HEK293T (cell line): Measurements from ENCODE around the gene MCOLN1.

ENCODE experiments used
- CTCF ChIA-PET: fragments of 350-600 bp; formaldehyde crosslinking; extraction: SDS; loops from one replicate; lab custom pipeline; 2021; ENCODE audit warnings: antibody characterized with exemption, inconsistent platforms; lab: Yijun Ruan, JAX
- POLR2A ChIA-PET: fragments of 350-600 bp; formaldehyde crosslinking; extraction: SDS; loops from one replicate; lab custom pipeline; 2020; ENCODE audit warnings: antibody characterized with exemption, inconsistent platforms; lab: Yijun Ruan, JAX
- DNase-seq: peaks from one replicate; pipeline ENCODE4 v3.0.0; 2012; ENCODE audit warnings: mixed read lengths; ENCODE audit errors: extremely low spot score
- ARNT ChIP-seq: fragments of 450-650 bp; IDR thresholded peaks from 2 replicates; pipeline ENCODE4 v1.6.1; 2017; ENCODE audit warnings: mild to moderate bottlenecking
- BHLHE40 ChIP-seq: fragments of 450-650 bp; IDR thresholded peaks from 2 replicates; pipeline ENCODE4 v1.6.1; 2016; ENCODE audit warnings: mild to moderate bottlenecking, moderate library complexity, borderline replicate concordance
- CTBP1 ChIP-seq: fragments of 450-650 bp; IDR thresholded peaks from 2 replicates; pipeline ENCODE4 v1.6.1; 2016; ENCODE audit warnings: borderline replicate concordance
- ELF4 ChIP-seq: fragments of 450-650 bp; IDR thresholded peaks from 2 replicates; pipeline ENCODE4 v1.6.1; 2017; ENCODE audit warnings: antibody characterized with exemption
- FOXA1 ChIP-seq: fragments of 450-650 bp; IDR thresholded peaks from 2 replicates; pipeline ENCODE4 v1.6.1; 2016; ENCODE audit warnings: mild to moderate bottlenecking
- FOXK2 ChIP-seq: fragments of 450-650 bp; IDR thresholded peaks from 2 replicates; pipeline ENCODE4 v1.6.1; 2016; ENCODE audit warnings: mild to moderate bottlenecking
- FOXM1 ChIP-seq: fragments of 450-650 bp; IDR thresholded peaks from 2 replicates; pipeline ENCODE4 v1.6.1; 2017; ENCODE audit warnings: mild to moderate bottlenecking, borderline replicate concordance
- HDGF ChIP-seq: fragments of 450-650 bp; IDR thresholded peaks from 2 replicates; pipeline ENCODE4 v1.6.1; 2017; ENCODE audit warnings: antibody characterized with exemption, borderline replicate concordance
- L3MBTL2 ChIP-seq: fragments of 450-650 bp; conservative IDR thresholded peaks from 2 replicates; pipeline ENCODE4 v1.6.1; 2016; ENCODE audit warnings: mild to moderate bottlenecking
- LEF1 ChIP-seq: fragments of 450-650 bp; IDR thresholded peaks from 2 replicates; pipeline ENCODE4 v1.6.1; 2017; ENCODE audit warnings: mild to moderate bottlenecking, borderline replicate concordance
- NFRKB ChIP-seq: fragments of 450-650 bp; IDR thresholded peaks from 2 replicates; pipeline ENCODE4 v1.6.1; 2016; ENCODE audit warnings: mild to moderate bottlenecking, moderate library complexity
- SP1 ChIP-seq: fragments of 450-650 bp; IDR thresholded peaks from 2 replicates; pipeline ENCODE4 v1.6.1; 2017
- SUZ12 ChIP-seq: fragments of 450-650 bp; IDR thresholded peaks from 2 replicates; pipeline ENCODE4 v1.6.1; 2016; ENCODE audit warnings: mild to moderate bottlenecking
- TARDBP ChIP-seq: fragments of 450-650 bp; IDR thresholded peaks from 2 replicates; pipeline ENCODE4 v1.6.1; 2016
- ZNF384 ChIP-seq: fragments of 450-650 bp; IDR thresholded peaks from 2 replicates; pipeline ENCODE4 v1.6.1; 2016
- TF ChIP-seq, protein P1 (sequence below): fragments of 450-650 bp; IDR thresholded peaks from 2 replicates; pipeline ENCODE4 v1.6.1; 2016

MCOLN1 gene

DNA sequence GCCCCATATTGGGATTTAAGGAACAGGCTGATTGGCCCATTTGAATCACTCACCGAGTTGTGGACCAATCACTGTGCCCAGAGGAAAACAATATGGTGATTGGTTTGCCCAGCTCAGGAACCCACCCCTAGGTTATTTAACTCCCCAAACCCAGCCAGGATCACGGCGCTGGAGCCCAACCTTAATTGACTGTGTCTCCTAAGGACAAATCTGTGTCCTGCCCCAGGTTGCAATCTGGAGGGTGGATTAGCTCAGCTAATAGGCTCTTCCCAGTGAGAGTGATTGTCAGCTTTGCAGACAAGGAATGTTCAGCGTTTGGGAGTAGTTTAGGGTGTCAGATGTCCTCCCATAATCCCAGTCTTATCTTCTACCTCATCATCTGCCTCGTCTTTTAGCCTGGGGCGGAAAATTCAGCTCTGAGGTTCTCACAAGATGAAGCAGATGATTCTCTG lies 10.0 kb upstream of the MCOLN1 start:
- no peak for TF ChIP-seq ZNF384
- peak; percentile 96 for TF ChIP-seq FOXM1
- no peak for DNase-seq
- ChIA-PET CTCF (interaction anchor here (0.6 to 1.1 kb wide), 2 partner anchors 15 to 73 kb away, joined by 3 to 4 read pairs; a partner anchor contains a TSS), POLR2A (interaction anchor here (2.1 to 2.3 kb wide), 2 partner anchors 10 to 11 kb away, joined by 7 to 9 read pairs; partner anchors contain the start of gene MCOLN1)

DNA sequence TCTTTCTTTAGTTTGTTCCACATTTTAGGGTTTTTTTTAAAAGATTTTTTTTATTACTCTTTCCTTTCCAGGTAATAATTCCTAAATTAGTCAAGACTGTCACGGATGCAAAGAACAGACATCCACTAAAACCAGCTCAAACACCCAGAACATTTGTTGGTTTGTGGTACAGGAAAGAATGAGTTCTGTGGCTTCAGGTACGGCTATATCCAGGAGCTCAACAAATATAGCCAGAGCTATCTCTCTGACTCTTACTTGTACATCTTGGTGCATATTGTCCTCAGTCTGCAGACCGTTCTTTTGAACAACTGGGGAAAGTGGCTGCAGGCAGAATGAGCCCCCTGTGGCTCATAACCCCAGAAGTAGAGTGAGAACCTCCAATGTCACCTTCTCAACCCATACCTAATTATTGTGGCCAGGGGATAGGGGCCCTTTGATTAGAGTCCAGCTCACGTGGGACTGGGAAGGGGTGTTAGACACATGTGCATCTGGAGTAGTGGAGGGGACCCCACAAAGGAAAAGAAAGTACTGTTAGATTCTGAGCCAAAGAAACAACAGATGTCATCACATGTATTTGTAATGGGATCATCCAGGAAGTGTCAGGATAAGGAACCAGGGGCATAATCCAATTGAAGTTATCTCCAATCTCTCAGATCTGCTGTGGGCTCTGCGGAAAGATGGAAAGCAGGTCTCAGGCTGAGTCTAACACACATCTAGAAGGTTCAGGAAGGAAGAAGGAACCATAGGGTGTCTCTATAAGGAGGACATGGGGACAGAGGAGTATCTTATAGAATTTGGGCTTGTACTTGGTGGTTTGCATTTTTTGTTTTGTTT lies 8.4 kb upstream of the MCOLN1 start:
- DNase-seq: no peak
- no peak for TF ChIP-seq FOXM1
- no peak for TF ChIP-seq CTBP1
- TF ChIP-seq LEF1: no peak
- TF ChIP-seq SUZ12: no peak
- TF ChIP-seq FOXK2: no peak
- TF ChIP-seq ELF4: no peak
- TF ChIP-seq TARDBP: no peak
- no peak for TF ChIP-seq FOXA1
- TF ChIP-seq, protein P1, sequence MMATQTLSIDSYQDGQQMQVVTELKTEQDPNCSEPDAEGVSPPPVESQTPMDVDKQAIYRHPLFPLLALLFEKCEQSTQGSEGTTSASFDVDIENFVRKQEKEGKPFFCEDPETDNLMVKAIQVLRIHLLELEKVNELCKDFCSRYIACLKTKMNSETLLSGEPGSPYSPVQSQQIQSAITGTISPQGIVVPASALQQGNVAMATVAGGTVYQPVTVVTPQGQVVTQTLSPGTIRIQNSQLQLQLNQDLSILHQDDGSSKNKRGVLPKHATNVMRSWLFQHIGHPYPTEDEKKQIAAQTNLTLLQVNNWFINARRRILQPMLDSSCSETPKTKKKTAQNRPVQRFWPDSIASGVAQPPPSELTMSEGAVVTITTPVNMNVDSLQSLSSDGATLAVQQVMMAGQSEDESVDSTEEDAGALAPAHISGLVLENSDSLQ: no peak
- ChIA-PET CTCF (interaction anchor here (1.1 kb wide), 1 partner anchor 16 kb away, joined by 3 read pairs; a partner anchor contains a TSS), POLR2A (interaction anchor here (2.3 kb wide), 1 partner anchor 9 kb away, joined by 9 read pairs; the partner anchor contains the start of gene MCOLN1)

DNA sequence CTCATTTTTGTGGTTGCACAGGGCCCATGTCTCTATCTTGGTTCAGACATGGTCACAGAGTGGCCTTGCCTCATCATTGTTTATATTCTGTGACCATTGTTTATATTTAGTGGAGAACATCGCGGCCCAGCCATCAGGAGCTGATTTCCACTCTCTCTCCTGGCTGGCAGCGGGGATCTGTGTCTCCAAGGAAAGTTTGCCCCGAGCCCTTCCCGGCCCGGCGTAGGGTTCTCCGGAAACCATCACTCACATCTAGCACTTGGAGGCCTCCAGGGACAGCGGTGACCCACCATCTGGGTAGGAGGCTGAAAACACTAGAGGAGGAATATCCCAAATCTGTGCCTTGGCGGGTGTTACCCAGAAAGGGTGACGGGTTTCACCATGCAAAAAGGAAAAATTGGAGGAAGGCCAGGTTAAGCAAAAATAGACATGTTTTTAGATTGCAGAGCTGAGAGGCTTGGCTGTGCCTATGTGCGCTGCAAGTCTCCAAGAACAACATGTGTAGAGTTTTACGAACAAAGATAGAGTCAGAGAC lies 7.2 kb upstream of the MCOLN1 start:
- DNase-seq: no peak
- POLR2A ChIA-PET: interaction anchor here (0.6 to 2.6 kb wide), 5 partner anchors 9 to 26 kb away, joined by 3 to 21 read pairs (median 5); a partner anchor contains a TSS
- TF ChIP-seq SP1 (no peak), NFRKB (no peak), SUZ12 (no peak), HDGF (no peak), ZNF384 (no peak), L3MBTL2 (no peak), CTBP1 (no peak), ARNT (no peak), FOXK2 (no peak), LEF1 (no peak), FOXM1 (no peak), BHLHE40 (no peak), FOXA1 (no peak), TARDBP (no peak), ELF4 (no peak)
- TF ChIP-seq, protein P1: no peak
- CTCF ChIA-PET: no interaction called here

DNA sequence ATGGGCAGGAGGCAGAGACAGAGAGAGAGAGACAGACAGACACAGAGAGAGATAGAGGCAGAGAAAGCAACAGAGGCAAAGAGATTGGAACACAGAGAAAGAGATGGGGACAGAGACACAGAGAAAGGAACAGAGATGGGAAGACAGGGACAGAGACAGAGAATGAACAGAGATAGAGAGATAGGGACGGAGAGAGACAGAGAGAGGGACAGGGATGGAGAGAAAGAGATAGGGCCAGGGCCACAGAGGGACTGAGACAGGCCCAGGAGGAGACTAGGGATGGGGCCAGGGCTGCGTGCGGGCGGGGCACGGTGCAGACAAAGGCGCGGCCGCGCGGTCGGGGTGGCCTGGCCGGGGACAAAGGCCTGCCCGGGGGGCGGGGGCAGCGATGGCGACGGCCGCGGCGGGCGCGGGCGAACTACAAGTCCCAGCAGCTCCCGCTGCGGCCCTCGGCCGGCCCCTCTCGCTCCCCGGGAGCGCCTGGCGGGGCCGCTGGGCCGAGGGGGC lies 6.7 kb upstream of the MCOLN1 start, which contains the start of gene ZNF358:
ZNF358 (plus strand) TSS at position 459 of the 507 bp plus-strand sequence. CDS start 3,140 bp downstream, outside the sequence.
- TF ChIP-seq FOXA1 (no peak), BHLHE40 (no peak), SUZ12 (no peak), ELF4 (no peak), TARDBP (no peak), FOXM1 (no peak), HDGF (no peak), LEF1 (no peak), L3MBTL2 (no peak), ARNT (no peak), NFRKB (no peak), FOXK2 (no peak), ZNF384 (no peak), CTBP1 (no peak), SP1 (no peak)
- TF ChIP-seq, protein P1: no peak
- DNase-seq: peak; percentile 86
- ChIA-PET POLR2A (interaction anchor here (0.6 to 2.6 kb wide), 7 partner anchors 9 to 353 kb away, joined by 3 to 21 read pairs (median 4); a partner anchor contains a TSS), CTCF (interaction anchor here (0.8 kb wide), 1 partner anchor 18 kb away, joined by 3 read pairs; a partner anchor contains a TSS)

DNA sequence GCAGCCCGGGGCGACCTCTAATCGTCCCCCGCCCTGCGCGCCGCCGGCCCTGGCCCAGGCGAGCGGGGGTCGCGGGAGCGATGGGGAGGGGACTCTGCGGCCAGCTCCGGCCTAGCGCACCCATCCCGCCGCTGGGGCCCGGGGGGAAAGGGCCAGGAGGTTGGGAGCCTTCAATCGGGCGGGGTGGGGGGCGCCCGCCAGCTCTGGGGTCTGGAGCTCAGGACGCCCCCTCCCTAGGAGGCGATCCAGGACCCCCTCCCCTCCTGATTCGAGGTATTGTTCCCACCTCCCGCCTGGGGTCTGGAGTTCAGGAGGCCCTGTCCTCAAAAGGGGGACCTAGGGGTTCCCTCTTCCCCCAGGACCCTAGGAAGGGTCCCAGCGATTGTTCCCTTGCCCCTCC lies 6.1 kb upstream of the MCOLN1 start:
- no peak for DNase-seq
- TF ChIP-seq BHLHE40 (no peak), TARDBP (no peak), ARNT (no peak), NFRKB (no peak)
- POLR2A ChIA-PET: interaction anchor here (1.0 to 2.6 kb wide), 6 partner anchors 10 to 353 kb away, joined by 3 to 21 read pairs (median 4); no protein-coding TSS in a partner anchor
- CTCF ChIA-PET: interaction anchor here (0.8 kb wide), 1 partner anchor 19 kb away, joined by 3 read pairs; a partner anchor contains a TSS
